ENCODE measurements around the gene TPI1.

The TPI1 gene

DNA sequence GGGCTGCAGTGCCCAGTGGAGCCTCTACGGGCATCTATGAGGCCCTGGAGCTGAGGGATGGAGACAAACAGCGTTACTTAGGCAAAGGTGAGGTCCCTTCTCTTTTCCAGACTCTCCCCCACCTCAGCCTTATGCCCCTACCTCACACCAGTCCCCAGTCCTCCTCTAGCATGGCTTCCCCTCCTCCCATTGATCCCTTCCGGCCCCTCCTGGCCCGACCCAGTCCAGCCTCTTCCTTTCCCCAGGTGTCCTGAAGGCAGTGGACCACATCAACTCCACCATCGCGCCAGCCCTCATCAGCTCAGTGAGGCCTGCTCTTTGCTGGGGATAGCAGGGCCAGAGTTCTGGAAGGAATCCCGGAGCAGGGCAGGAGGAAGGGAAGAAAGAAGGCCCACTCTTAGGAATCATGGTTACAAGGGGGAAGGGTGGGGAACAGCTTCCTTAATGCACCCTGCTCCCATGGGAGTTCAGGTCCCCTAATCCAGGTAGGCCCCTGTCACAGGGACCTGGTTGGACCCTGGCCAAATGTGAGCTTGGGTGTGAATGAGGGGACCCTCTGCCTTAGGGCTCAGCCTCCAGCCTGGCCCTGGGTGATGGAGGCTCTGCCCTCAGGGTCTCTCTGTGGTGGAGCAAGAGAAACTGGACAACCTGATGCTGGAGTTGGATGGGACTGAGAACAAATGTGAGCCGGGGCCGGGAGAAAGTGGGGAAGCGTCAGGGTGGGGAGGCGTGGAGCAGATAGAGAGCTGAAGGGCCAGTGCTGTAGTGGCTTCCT, 49.3 kb downstream of the TPI1 start:
- no peak for DNase-seq (ENCODE audit: low read depth in 2 of 2, low spot score in 1 of 2)

DNA sequence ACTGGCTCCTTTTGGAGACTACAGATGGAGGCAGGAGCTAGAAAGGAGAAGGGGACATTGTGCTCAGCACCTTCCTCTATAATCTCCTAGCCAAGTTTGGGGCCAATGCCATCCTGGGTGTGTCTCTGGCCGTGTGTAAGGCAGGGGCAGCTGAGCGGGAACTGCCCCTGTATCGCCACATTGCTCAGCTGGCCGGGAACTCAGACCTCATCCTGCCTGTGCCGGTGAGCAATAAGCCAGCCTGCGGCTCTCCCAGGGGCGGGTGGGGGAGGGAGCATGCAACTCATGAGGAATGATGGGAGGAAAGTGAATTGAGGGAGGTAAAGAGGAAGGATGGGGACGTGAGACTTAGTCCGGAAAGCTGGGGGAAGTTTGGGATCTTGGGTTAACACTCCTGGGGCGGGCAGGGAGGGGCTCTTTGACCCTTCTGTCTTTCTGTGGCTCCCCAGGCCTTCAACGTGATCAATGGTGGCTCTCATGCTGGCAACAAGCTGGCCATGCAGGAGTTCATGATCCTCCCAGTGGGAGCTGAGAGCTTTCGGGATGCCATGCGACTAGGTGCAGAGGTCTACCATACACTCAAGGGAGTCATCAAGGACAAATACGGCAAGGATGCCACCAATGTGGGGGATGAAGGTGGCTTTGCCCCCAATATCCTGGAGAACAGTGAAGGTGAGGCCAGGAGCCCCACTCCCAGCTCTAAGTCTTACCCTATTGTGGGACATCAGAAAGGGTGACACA, 50.3 kb downstream of the TPI1 start:
- DNase-seq (ENCODE audit: low read depth in 2 of 2, low spot score in 1 of 2): no peak

DNA sequence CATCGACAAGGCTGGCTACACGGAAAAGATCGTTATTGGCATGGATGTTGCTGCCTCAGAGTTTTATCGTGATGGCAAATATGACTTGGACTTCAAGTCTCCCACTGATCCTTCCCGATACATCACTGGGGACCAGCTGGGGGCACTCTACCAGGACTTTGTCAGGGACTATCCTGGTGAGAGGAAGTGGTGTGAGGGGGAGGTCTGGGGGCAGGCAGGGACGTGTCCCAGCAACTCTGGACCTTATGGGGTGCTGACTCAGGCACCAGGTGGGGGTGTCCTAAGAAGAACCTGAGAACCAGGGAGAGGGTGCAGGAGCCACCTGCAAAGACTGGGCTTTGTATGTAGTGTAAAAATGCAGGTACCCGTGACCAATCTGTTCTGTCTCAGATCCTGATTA, 52.3 kb downstream of the TPI1 start:
- DNase-seq (ENCODE audit: low read depth in 2 of 2, low spot score in 1 of 2): no peak
